Parathyroid adenoma (tissue), 2 donors: ENCODE data around the gene UPK1B.

Experiments
- H2AFZ ChIP-seq: fragments of 300-600 bp; sonication (generic); one replicate; pipeline ENCODE4 v1.7.0; 2017; ENCODE audit warnings: antibody characterized with exemption, mild to moderate bottlenecking
- H3K27ac ChIP-seq: fragments of 300-600 bp; sonication (generic); one replicate; pipeline ENCODE4 v1.7.0; 2017
- H3K27me3 ChIP-seq: fragments of 300-600 bp; sonication (generic); one replicate; pipeline ENCODE4 v1.7.0; 2017; ENCODE audit warnings: low read length; ENCODE audit not compliant: control insufficient read depth, insufficient read depth
- H3K36me3 ChIP-seq: fragments of 300-600 bp; sonication (generic); one replicate; pipeline ENCODE4 v1.7.0; 2017; ENCODE audit warnings: low read length; ENCODE audit not compliant: control insufficient read depth, insufficient read depth
- H3K4me1 ChIP-seq: fragments of 300-600 bp; sonication (generic); one replicate; pipeline ENCODE4 v1.7.0; 2017; ENCODE audit warnings: control low read depth
- H3K4me2 ChIP-seq: fragments of 300-600 bp; sonication (generic); one replicate; pipeline ENCODE4 v1.7.0; 2017; ENCODE audit warnings: low read length
- H3K4me3 ChIP-seq: fragments of 300-600 bp; sonication (generic); one replicate; pipeline ENCODE4 v1.7.0; 2017; ENCODE audit warnings: low read depth, low read length
- H3K79me2 ChIP-seq: fragments of 300-600 bp; sonication (generic); one replicate; pipeline ENCODE4 v1.7.0; 2017; ENCODE audit warnings: control low read depth
- H3K9ac ChIP-seq: fragments of 300-600 bp; sonication (generic); one replicate; pipeline ENCODE4 v1.7.0; 2017; ENCODE audit warnings: mild to moderate bottlenecking
- H3K9me3 ChIP-seq: fragments of 300-600 bp; sonication (generic); one replicate; pipeline ENCODE4 v1.7.0; 2017; ENCODE audit warnings: low read length; ENCODE audit not compliant: control insufficient read depth
- CTCF ChIP-seq: fragments of 300-600 bp; sonication (generic); IDR thresholded peaks from one replicate; pipeline ENCODE4 v1.7.0; 2017; ENCODE audit warnings: antibody characterized with exemption, mild to moderate bottlenecking
- donor health status: primary hyperparathyroidism.

The UPK1B gene

GRCh38 chr3:119243712-119244111 lies 70.3 kb downstream of the UPK1B start:
- Histone ChIP-seq H3K27ac (no peak overlapping the region), H2AFZ (no peak overlapping the region), H3K79me2 (no peaks in the 10 kb centered on the region), H3K4me1 (no peaks in the 10 kb centered on the region), H3K4me2 (no peak overlapping the region), H3K27me3 (no peaks in the 10 kb centered on the region), H3K9ac (no peak overlapping the region), H3K36me3 (no peaks in the 10 kb centered on the region), H3K4me3 (no peak overlapping the region), H3K9me3 (no peaks in the 10 kb centered on the region)
- no peak for TF ChIP-seq CTCF

- H3K4me3 ChIP-seq = no peak overlapping the region
- H3K4me1 ChIP-seq = no peaks in the 10 kb centered on the region
- no peak overlapping the region for H2AFZ ChIP-seq
- no peak overlapping the region for H3K9ac ChIP-seq
- no peaks in the 10 kb centered on the region for H3K9me3 ChIP-seq
- H3K36me3 ChIP-seq = no peaks in the 10 kb centered on the region
- no peaks in the 10 kb centered on the region for H3K79me2 ChIP-seq
- H3K27ac ChIP-seq = no peak overlapping the region
- no peaks in the 10 kb centered on the region for H3K27me3 ChIP-seq
- no peak overlapping the region for H3K4me2 ChIP-seq
- TF ChIP-seq CTCF = no peak
Observed at GRCh38 chr3:119245778-119246177, 72.4 kb downstream of the UPK1B start.
